Measurements from ENCODE around the gene AK1. TPM values are rescaled to one million over a fixed set of nuclear protein-coding genes. Genes with fewer than 3 reads are reported as not detected.
A peak's percentile ranks its signal among the peaks of the same experiment; 100 is the strongest.

AK1 gene
- total RNA-seq, 1 donor from 2014 or later, result 185 TPM

- DNase-seq (no peak), ATAC-seq (no peak)
- no peak overlapping the region for H3K27ac ChIP-seq
- H3K36me3 ChIP-seq, result peaks cover 4% of the 10 kb centered on the region
- no peaks in the 10 kb centered on the region for H3K9me3 ChIP-seq
- peaks cover 15% of the 10 kb centered on the region for H3K27me3 ChIP-seq (ENCODE audit: low read depth)
- H3K4me1 ChIP-seq, result peaks cover 51% of the 10 kb centered on the region
- no peak overlapping the region for H3K4me3 ChIP-seq
- intact Hi-C loops (cut with DNase I), result no loop called here
- TF ChIP-seq CTCF (IDR thresholded peaks at IDR 0.05), result no peak
These were observed 45.6 kb upstream of the AK1 start for GRCh38 chr9:127923046-127923445.

- Histone ChIP-seq H3K4me3 (peak overlapping the region; percentile 31), H3K27me3 (ENCODE audit: low read depth) (peaks cover 5% of the 10 kb centered on the region), H3K36me3 (peaks cover 4% of the 10 kb centered on the region), H3K9me3 (no peaks in the 10 kb centered on the region), H3K4me1 (peaks cover 47% of the 10 kb centered on the region), H3K27ac (no peak overlapping the region)
- peak; percentile 40 to 51 for ATAC-seq
- DNase-seq, result peak; percentile 84
- peak; percentile 99 for TF ChIP-seq CTCF (IDR thresholded peaks at IDR 0.05)
- intact Hi-C loops (cut with DNase I), result no loop called here
These were observed 44.2 kb upstream of the AK1 start for GRCh38 chr9:127921557-127922120.

GRCh38 chr9:127920794-127921193 lies 43.3 kb upstream of the AK1 start:
- DNase-seq, result no peak
- intact Hi-C loops (cut with DNase I), result no loop called here
- ATAC-seq, result no peak
- TF ChIP-seq CTCF (IDR thresholded peaks at IDR 0.05), result no peak
- Histone ChIP-seq H3K4me1 (peaks cover 52% of the 10 kb centered on the region), H3K27ac (no peak overlapping the region), H3K36me3 (peaks cover 4% of the 10 kb centered on the region), H3K4me3 (no peak overlapping the region), H3K9me3 (no peaks in the 10 kb centered on the region), H3K27me3 (ENCODE audit: low read depth) (no peaks in the 10 kb centered on the region)

- Histone ChIP-seq H3K4me1 (peaks cover 63% of the 10 kb centered on the region), H3K36me3 (peaks cover 4% of the 10 kb centered on the region), H3K27me3 (ENCODE audit: low read depth) (no peaks in the 10 kb centered on the region), H3K4me3 (no peak overlapping the region), H3K27ac (peak overlapping the region; percentile 73), H3K9me3 (no peaks in the 10 kb centered on the region)
- no peak for TF ChIP-seq CTCF (IDR thresholded peaks at IDR 0.05)
- DNase-seq, result peak; percentile 91
- ATAC-seq, result peak; percentile 69 to 78
- intact Hi-C loops (cut with DNase I), result no loop called here
These were observed 41.9 kb upstream of the AK1 start for GRCh38 chr9:127919253-127919815.

- Histone ChIP-seq H3K9me3 (no peaks in the 10 kb centered on the region), H3K36me3 (peaks cover 10% of the 10 kb centered on the region), H3K27me3 (ENCODE audit: low read depth) (no peaks in the 10 kb centered on the region), H3K4me1 (peaks cover 69% of the 10 kb centered on the region), H3K4me3 (no peak overlapping the region), H3K27ac (peak overlapping the region; percentile 73)
- intact Hi-C loops (cut with DNase I), result no loop called here
- TF ChIP-seq CTCF (IDR thresholded peaks at IDR 0.05), result no peak
- ATAC-seq (no peak), DNase-seq (peak; percentile 58)
These were observed 41.0 kb upstream of the AK1 start for GRCh38 chr9:127918183-127919107.

Measured in lower lobe of right lung (tissue), 2 donors.